ENCODE data around the gene GCG.

GRCh38 chr2:162149940-162150339 lies 2.1 kb downstream of the GCG start:
- TF ChIP-seq NANOG (IDR thresholded peaks at IDR 0.05; ENCODE audit: insufficient read depth, low read depth, low read length, poor library complexity, severe bottlenecking) (no peak), BRCA1 (IDR thresholded peaks at IDR 0.05; ENCODE audit: low read depth, low read length) (no peak), EP300 (IDR thresholded peaks at IDR 0.05; ENCODE audit: borderline replicate concordance in 1 of 2, low read depth in 2 of 2, low read length in 2 of 2) (no peak), GTF2F1 (IDR thresholded peaks at IDR 0.05; ENCODE audit: borderline replicate concordance, low read depth, low read length) (no peak), RAD21 (IDR thresholded peaks at IDR 0.05 in 1 of 2, conservative IDR thresholded peaks at IDR 0.05 in 1 of 2; ENCODE audit: low read depth in 2 of 2, low read length in 2 of 2) (no peak), EZH2 (IDR thresholded peaks at IDR 0.05; ENCODE audit: low read depth, low read length, severe bottlenecking) (no peak), MAX (IDR thresholded peaks at IDR 0.05) (no peak), CTCF (IDR thresholded peaks at IDR 0.05; ENCODE audit: control extremely low read depth in 1 of 3, insufficient read depth in 1 of 3, low read depth in 1 of 3, low read length in 3 of 3) (no peak), KDM5A (IDR thresholded peaks at IDR 0.05; ENCODE audit: low read length) (no peak)

Measured in H1 (cell line).